Measurements from ENCODE around the gene GABRB2.

GABRB2 gene

GRCh38 chr5:161288071-161288470 is 258.5 kb downstream of the GABRB2 start:
- TF ChIP-seq ZFX (IDR thresholded peaks at IDR 0.05; ENCODE audit: borderline replicate concordance) = no peak
- no peak for TF ChIP-seq CTCF (IDR thresholded peaks at IDR 0.05)
- no peak overlapping the region for H3K27ac ChIP-seq

- TF ChIP-seq ZFX (IDR thresholded peaks at IDR 0.05; ENCODE audit: borderline replicate concordance) = no peak
- TF ChIP-seq CTCF (IDR thresholded peaks at IDR 0.05) = no peak
- H3K27ac ChIP-seq = no peak overlapping the region
These were observed 259.1 kb downstream of the GABRB2 start for GRCh38 chr5:161287436-161287835.

- TF ChIP-seq ZFX (IDR thresholded peaks at IDR 0.05; ENCODE audit: borderline replicate concordance) (no peak), CTCF (IDR thresholded peaks at IDR 0.05) (no peak)
These were observed 260.4 kb downstream of the GABRB2 start for GRCh38 chr5:161286066-161286655.

GRCh38 chr5:161284445-161284844 is 262.1 kb downstream of the GABRB2 start:
- TF ChIP-seq CTCF (IDR thresholded peaks at IDR 0.05) = no peak
- TF ChIP-seq ZFX (IDR thresholded peaks at IDR 0.05; ENCODE audit: borderline replicate concordance) = no peak

More at GRCh38 chr5:161286066-161286655, 260.4 kb downstream of the GABRB2 start:
- no peak overlapping the region for H3K27ac ChIP-seq

GRCh38 chr5:161283296-161283695 is 263.2 kb downstream of the GABRB2 start:
- TF ChIP-seq ZFX (IDR thresholded peaks at IDR 0.05; ENCODE audit: borderline replicate concordance) = no peak
- no peak for TF ChIP-seq CTCF (IDR thresholded peaks at IDR 0.05)
- no peak overlapping the region for H3K27ac ChIP-seq

More at GRCh38 chr5:161284445-161284844, 262.1 kb downstream of the GABRB2 start:
- no peak overlapping the region for H3K27ac ChIP-seq

GRCh38 chr5:161278739-161279660 is 267.5 kb downstream of the GABRB2 start:
- no peak for TF ChIP-seq CTCF (IDR thresholded peaks at IDR 0.05)
- H3K27ac ChIP-seq = no peak overlapping the region

GRCh38 chr5:161277011-161277410 is 269.5 kb downstream of the GABRB2 start:
- TF ChIP-seq ZFX (IDR thresholded peaks at IDR 0.05; ENCODE audit: borderline replicate concordance) = no peak
- TF ChIP-seq CTCF (IDR thresholded peaks at IDR 0.05) = no peak
- no peak overlapping the region for H3K27ac ChIP-seq

Data from 22Rv1 (cell line).